DND-41 (cell line): Measurements from ENCODE around the gene TOP3A.

Experiments used
- EZH2 ChIP-seq: IDR thresholded peaks from 3 replicates; pipeline ENCODE4 v1.6.1; 2012; ENCODE audit warnings: borderline replicate concordance, low read depth, mild to moderate bottlenecking, moderate library complexity, low read length, inconsistent platforms; ENCODE audit not compliant: severe bottlenecking
- TF ChIP-seq, protein P1 (sequence below): IDR thresholded peaks from 2 replicates; pipeline ENCODE4 v1.5.1; 2012; ENCODE audit warnings: borderline replicate concordance, low read length, moderate library complexity, mild to moderate bottlenecking; ENCODE audit not compliant: poor library complexity, severe bottlenecking; ENCODE audit errors: extremely low read depth

DNA sequence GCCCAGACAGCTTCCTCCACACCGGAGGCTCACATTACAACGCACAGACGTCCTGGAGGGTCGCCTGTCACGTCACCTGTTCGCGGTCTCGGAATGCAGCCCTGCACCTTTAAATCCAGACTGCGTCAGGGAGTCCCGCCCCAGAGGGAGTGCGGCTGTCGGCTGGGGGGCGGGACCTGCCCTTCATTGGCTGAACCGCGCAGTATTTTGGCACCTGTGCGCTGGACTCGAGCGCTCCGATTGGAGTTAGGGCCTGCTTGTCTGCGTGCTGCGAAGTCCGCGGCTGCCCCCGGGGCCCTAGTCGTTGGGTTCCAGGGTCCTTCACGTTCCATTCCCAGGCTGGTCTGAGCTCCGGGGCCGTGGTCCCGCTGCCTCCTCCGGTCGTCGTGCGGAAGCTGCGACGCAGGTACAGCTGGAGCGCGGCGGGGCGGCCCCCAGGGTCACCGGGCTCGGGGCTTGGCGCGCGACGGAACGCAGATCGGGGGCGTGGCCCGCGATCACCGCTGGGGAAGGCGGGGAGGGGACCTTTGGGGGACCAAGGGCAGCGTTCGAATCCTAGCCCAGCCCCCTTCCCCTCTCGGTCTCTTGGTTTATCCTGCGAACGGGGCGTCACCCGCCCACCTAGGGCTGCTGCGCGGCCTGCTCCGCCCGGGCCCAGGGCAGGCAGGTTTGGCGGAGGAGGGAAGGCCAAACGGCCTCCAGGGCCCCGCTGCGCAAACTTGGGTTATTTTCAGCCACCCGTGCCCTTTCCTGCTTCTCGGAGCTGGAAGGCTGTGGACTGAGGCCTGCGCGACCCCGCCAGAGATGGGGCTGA is 54.3 kb downstream of the TOP3A start, which contains the start of gene MIEF2:
- TF ChIP-seq, protein P1, sequence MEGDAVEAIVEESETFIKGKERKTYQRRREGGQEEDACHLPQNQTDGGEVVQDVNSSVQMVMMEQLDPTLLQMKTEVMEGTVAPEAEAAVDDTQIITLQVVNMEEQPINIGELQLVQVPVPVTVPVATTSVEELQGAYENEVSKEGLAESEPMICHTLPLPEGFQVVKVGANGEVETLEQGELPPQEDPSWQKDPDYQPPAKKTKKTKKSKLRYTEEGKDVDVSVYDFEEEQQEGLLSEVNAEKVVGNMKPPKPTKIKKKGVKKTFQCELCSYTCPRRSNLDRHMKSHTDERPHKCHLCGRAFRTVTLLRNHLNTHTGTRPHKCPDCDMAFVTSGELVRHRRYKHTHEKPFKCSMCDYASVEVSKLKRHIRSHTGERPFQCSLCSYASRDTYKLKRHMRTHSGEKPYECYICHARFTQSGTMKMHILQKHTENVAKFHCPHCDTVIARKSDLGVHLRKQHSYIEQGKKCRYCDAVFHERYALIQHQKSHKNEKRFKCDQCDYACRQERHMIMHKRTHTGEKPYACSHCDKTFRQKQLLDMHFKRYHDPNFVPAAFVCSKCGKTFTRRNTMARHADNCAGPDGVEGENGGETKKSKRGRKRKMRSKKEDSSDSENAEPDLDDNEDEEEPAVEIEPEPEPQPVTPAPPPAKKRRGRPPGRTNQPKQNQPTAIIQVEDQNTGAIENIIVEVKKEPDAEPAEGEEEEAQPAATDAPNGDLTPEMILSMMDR = no peak
- TF ChIP-seq EZH2 = no peak
